Liver (tissue), 9 donors: ENCODE results near the gene MAP2K3. TPM values are rescaled to one million over a fixed set of nuclear protein-coding genes. Genes with fewer than 3 reads are reported as not detected.
A peak's percentile ranks its signal among the peaks of the same experiment; 100 is the strongest.

Experiments
- DNase-seq: peaks from one replicate; pipeline ENCODE4 v3.0.0-alpha.2; 2017; ENCODE audit warnings: low spot score
- H3K27ac ChIP-seq, 2 donors: one replicate each; pipeline ENCODE4 v1.7.0; 2013; ENCODE audit warnings: inconsistent platforms in 2 of 2, low read length in 2 of 2, control low read depth in 1 of 2, low read depth in 1 of 2, mild to moderate bottlenecking in 1 of 2
- H3K27me3 ChIP-seq, 4 donors: one replicate each; pipeline versions ENCODE4 v1.6.1 to v1.7.0; 2013; ENCODE audit warnings: low read length in 3 of 4, inconsistent platforms in 1 of 4, mild to moderate bottlenecking in 1 of 4, moderate library complexity in 1 of 4; ENCODE audit not compliant: control insufficient read depth in 4 of 4, insufficient read depth in 4 of 4
- H3K36me3 ChIP-seq, 4 donors: one replicate each; pipeline versions ENCODE4 v1.6.1 to v1.7.0; 2013; ENCODE audit warnings: low read length in 3 of 4, mild to moderate bottlenecking in 3 of 4, low read depth in 1 of 4, moderate library complexity in 1 of 4; ENCODE audit not compliant: control insufficient read depth in 4 of 4, insufficient read depth in 3 of 4
- H3K4me1 ChIP-seq, 4 donors: one replicate each; pipeline versions ENCODE4 v1.6.1 to v1.7.0; 2013; ENCODE audit warnings: low read length in 3 of 4, mild to moderate bottlenecking in 3 of 4, moderate library complexity in 1 of 4; ENCODE audit not compliant: control insufficient read depth in 4 of 4, insufficient read depth in 4 of 4
- H3K4me3 ChIP-seq, 3 donors: one replicate each; pipeline versions ENCODE4 v1.6.1 to v1.7.0; 2013; ENCODE audit warnings: low read length in 3 of 3, control low read depth in 1 of 3, low read depth in 1 of 3, mild to moderate bottlenecking in 1 of 3
- H3K9ac ChIP-seq, 2 donors: one replicate each; pipeline ENCODE4 v1.7.0; 2013; ENCODE audit warnings: low read length in 2 of 2, mild to moderate bottlenecking in 2 of 2, moderate library complexity in 2 of 2, control low read depth in 1 of 2, low read depth in 1 of 2
- H3K9me3 ChIP-seq, 4 donors: one replicate each; pipeline versions ENCODE4 v1.6.1 to v1.7.0; 2013; ENCODE audit warnings: low read length in 3 of 4; ENCODE audit not compliant: control insufficient read depth in 4 of 4
- ATF3 ChIP-seq: IDR thresholded peaks from 2 replicates; pipeline ENCODE4 v1.6.1; 2016; ENCODE audit warnings: antibody characterized with exemption
- CTCF ChIP-seq: fragments of 150-350 bp; IDR thresholded peaks from 2 replicates; pipeline ENCODE4 v1.5.1; 2017; ENCODE audit warnings: improper control_type of control experiment, low read depth, low read length; ENCODE audit not compliant: missing input control
- EGR1 ChIP-seq, 2 donors: IDR thresholded peaks; 2 replicates each; pipeline ENCODE4 v1.6.1; 2016 to 2018; ENCODE audit warnings: antibody characterized with exemption in 2 of 2, low read depth in 2 of 2
- FOXA1 ChIP-seq: IDR thresholded peaks from 2 replicates; pipeline ENCODE4 v1.6.1; 2016; ENCODE audit warnings: antibody characterized with exemption
- GABPA ChIP-seq, 2 donors: IDR thresholded peaks in 1 of 2; conservative IDR thresholded peaks in 1 of 2; 2 replicates each; pipeline ENCODE4 v1.6.1; 2016; ENCODE audit warnings: antibody characterized with exemption in 2 of 2, mild to moderate bottlenecking in 1 of 2, moderate library complexity in 1 of 2
- HNF4G ChIP-seq: IDR thresholded peaks from 2 replicates; pipeline ENCODE4 v1.6.1; 2016; ENCODE audit warnings: antibody characterized with exemption
- JUND ChIP-seq, 2 donors: IDR thresholded peaks; 2 replicates each; pipeline ENCODE4 v1.6.1; 2016; ENCODE audit warnings: antibody characterized with exemption in 2 of 2
- NR2F2 ChIP-seq: IDR thresholded peaks from 2 replicates; pipeline ENCODE4 v1.6.1; 2016; ENCODE audit warnings: antibody characterized with exemption
- RAD21 ChIP-seq, 2 donors: IDR thresholded peaks; 2 replicates each; pipeline ENCODE4 v1.6.1; 2016; ENCODE audit warnings: antibody characterized with exemption in 2 of 2, mild to moderate bottlenecking in 2 of 2
- RXRA ChIP-seq, 2 donors: IDR thresholded peaks; 2 replicates each; pipeline ENCODE4 v1.6.1; 2017 to 2018; ENCODE audit warnings: antibody characterized with exemption in 2 of 2, mild to moderate bottlenecking in 1 of 2
- SP1 ChIP-seq: IDR thresholded peaks from 2 replicates; pipeline ENCODE4 v1.6.1; 2018; ENCODE audit warnings: antibody characterized with exemption, mild to moderate bottlenecking
- TAF1 ChIP-seq: conservative IDR thresholded peaks from 2 replicates; pipeline ENCODE4 v1.6.1; 2016; ENCODE audit warnings: antibody characterized with exemption, mild to moderate bottlenecking
- WGBS: extraction: QIAGEN DNeasy Blood & Tissue Kit; methylation state at CpG from one replicate; pipeline ENCODE4 v1.1.7; 2013; 5-methylcytosine and 5-hydroxymethylcytosine counted together
- polyA plus RNA-seq, 2 donors: library from polyadenylated mRNA; stranded (reverse) in 1 of 2; unstranded in 1 of 2; fragments of 200-250 nt in 1 of 2; fragments of >200 nt in 1 of 2; fragmentation: Nextera tagmentation in 1 of 2; extraction: Ambion mirVana in 1 of 2; gene quantifications; one replicate each; pipeline versions ENCODE4 v1.2.1 to v1.2.3, GENCODE V29; 2013 to 2015
- total RNA-seq, 2 donors: library from RNA; depleted of rRNA; stranded (reverse); fragments of >200 nt; gene quantifications; one replicate each; pipeline ENCODE4 v1.2.3, GENCODE V29; 2014
- TF ChIP-seq, protein P1 (sequence below): IDR thresholded peaks from 2 replicates; pipeline ENCODE4 v1.6.1; 2016; ENCODE audit warnings: antibody characterized with exemption, mild to moderate bottlenecking
- TF ChIP-seq, protein P2 (sequence below): IDR thresholded peaks from 2 replicates; pipeline ENCODE4 v1.6.1; 2016; ENCODE audit warnings: antibody characterized with exemption
- TF ChIP-seq, protein P3 (sequence below): IDR thresholded peaks from 2 replicates; pipeline ENCODE4 v1.6.1; 2016; ENCODE audit warnings: antibody characterized with exemption
- donor health status: healthy.
- donor health status: healthy.
- donor health status: healthy.
- donor health status: healthy.
- donor health status: healthy.

The MAP2K3 gene
- total and polyA plus RNA-seq, 4 donors: 21.6 to 88.4 (median 30.5) TPM

DNA sequence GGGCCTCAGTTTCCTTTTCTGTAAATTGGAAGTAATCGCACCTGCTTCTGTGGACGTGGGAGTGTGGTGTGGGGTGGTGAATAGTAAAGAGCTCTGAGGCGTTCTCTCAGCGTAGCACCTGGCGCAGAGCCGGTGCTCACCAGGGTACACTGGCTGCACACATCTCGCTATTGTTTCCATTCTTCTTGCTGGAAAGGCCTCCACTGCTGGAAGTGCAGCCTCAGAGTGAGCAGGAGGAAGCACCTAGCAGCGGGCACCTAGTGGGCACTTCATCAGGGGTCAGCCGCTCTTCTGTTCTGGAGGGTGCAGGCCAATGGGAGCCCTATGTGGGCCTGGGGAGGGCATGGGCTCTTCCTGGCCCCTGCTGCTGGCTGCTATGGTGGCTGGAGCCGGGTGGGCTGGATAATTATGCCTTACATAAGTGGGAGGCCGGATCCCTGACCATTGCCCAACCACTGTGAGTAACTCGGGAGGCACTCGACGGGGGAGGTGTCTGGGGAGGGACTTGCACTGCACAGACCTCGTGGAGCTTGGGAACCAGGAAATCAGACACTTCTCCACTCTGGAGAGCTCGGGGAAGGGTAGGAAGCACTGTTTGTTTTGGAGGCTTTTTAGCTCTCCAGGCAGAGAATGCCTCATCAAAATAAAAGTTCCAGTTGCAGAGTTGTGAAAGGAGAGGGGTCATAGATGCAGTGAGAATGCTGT is 1.7 kb downstream of the MAP2K3 start (continued):
- TF ChIP-seq, protein P1, sequence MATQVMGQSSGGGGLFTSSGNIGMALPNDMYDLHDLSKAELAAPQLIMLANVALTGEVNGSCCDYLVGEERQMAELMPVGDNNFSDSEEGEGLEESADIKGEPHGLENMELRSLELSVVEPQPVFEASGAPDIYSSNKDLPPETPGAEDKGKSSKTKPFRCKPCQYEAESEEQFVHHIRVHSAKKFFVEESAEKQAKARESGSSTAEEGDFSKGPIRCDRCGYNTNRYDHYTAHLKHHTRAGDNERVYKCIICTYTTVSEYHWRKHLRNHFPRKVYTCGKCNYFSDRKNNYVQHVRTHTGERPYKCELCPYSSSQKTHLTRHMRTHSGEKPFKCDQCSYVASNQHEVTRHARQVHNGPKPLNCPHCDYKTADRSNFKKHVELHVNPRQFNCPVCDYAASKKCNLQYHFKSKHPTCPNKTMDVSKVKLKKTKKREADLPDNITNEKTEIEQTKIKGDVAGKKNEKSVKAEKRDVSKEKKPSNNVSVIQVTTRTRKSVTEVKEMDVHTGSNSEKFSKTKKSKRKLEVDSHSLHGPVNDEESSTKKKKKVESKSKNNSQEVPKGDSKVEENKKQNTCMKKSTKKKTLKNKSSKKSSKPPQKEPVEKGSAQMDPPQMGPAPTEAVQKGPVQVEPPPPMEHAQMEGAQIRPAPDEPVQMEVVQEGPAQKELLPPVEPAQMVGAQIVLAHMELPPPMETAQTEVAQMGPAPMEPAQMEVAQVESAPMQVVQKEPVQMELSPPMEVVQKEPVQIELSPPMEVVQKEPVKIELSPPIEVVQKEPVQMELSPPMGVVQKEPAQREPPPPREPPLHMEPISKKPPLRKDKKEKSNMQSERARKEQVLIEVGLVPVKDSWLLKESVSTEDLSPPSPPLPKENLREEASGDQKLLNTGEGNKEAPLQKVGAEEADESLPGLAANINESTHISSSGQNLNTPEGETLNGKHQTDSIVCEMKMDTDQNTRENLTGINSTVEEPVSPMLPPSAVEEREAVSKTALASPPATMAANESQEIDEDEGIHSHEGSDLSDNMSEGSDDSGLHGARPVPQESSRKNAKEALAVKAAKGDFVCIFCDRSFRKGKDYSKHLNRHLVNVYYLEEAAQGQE: peak; percentile 61
- TF ChIP-seq SP1 (peak; percentile 71), GABPA (IDR thresholded peaks at IDR 0.05 in 1 of 2, conservative IDR thresholded peaks at IDR 0.05 in 1 of 2) (peak in 1 of 2 donors; percentile 73), TAF1 (peak; percentile 49), FOXA1 (peak; percentile 5), NR2F2 (no peak), JUND (IDR thresholded peaks at IDR 0.05) (peak; percentile 63 to 85), RXRA (IDR thresholded peaks at IDR 0.05) (peak; percentile 50 to 88), HNF4G (no peak), ATF3 (peak; percentile 48)

DNA sequence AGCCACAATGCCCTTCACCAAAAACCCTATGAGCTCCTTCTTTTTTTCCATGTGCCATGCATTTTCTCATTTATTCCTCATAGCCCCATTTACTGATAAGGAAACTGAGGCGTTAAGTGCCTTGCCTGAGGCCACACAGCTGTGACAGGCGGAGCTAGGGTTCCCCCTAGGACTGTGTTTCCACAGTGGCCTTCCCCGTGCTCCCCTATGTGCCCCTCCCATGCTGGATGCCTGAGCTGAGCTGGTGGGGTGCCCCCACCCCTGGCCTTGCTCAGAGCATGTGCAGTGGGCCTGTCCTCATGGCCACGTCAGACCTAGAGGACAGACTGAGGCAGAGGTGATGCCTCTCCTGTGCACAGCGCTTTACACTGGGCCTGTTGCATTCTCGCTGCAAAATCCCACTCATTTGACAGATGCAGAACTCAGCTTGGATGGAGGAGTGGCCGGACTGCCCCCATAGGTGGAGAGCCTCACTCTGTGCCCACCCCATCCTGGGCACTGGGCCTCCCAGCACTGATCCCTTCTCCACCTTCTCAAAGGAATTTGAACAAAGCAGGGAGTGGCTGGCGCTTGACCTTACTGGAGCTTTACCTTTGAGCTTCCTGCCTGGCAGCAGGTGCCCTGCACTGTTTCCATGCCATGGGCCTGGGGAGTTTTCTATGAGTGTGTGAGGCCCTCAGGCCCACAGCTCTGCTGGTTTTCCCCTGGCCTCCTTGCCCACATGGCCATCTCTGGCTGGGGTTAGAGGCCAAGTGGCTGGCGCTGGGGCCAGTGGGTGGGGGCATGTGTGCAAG is 2.6 kb downstream of the MAP2K3 start:
- Histone ChIP-seq H3K9ac (peak overlapping the region; percentile 74 to 97), H3K36me3 (peaks cover 0 to 5% (median 0%) of the 10 kb centered on the region in 4 donors), H3K27me3 (no peaks in the 10 kb centered on the region), H3K9me3 (no peaks in the 10 kb centered on the region), H3K4me3 (peak overlapping the region; percentile 26 to 82 (median 58)), H3K27ac (peak overlapping the region; percentile 89 to 96), H3K4me1 (peaks cover 24 to 46% (median 34%) of the 10 kb centered on the region in 4 donors)
- no peak for DNase-seq
- 43% methylated on average over 9 of the region's 9 CpGs for WGBS
- TF ChIP-seq, protein P2, sequence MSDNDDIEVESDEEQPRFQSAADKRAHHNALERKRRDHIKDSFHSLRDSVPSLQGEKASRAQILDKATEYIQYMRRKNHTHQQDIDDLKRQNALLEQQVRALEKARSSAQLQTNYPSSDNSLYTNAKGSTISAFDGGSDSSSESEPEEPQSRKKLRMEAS: no peak
- TF ChIP-seq EGR1 (IDR thresholded peaks at IDR 0.05; ENCODE audit: low read depth in 2 of 2) (no peak), RAD21 (IDR thresholded peaks at IDR 0.05) (no peak), SP1 (no peak), CTCF (no peak), FOXA1 (no peak)
- TF ChIP-seq, protein P3, sequence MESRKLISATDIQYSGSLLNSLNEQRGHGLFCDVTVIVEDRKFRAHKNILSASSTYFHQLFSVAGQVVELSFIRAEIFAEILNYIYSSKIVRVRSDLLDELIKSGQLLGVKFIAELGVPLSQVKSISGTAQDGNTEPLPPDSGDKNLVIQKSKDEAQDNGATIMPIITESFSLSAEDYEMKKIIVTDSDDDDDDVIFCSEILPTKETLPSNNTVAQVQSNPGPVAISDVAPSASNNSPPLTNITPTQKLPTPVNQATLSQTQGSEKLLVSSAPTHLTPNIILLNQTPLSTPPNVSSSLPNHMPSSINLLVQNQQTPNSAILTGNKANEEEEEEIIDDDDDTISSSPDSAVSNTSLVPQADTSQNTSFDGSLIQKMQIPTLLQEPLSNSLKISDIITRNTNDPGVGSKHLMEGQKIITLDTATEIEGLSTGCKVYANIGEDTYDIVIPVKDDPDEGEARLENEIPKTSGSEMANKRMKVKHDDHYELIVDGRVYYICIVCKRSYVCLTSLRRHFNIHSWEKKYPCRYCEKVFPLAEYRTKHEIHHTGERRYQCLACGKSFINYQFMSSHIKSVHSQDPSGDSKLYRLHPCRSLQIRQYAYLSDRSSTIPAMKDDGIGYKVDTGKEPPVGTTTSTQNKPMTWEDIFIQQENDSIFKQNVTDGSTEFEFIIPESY: no peak
